GM19193 (cell line): ENCODE data around the gene NIF3L1.

Experiments
- POLR2A ChIP-seq: IDR thresholded peaks from 4 replicates; pipeline ENCODE4 v1.6.1; 2011; ENCODE audit not compliant: insufficient read depth, insufficient read length; ENCODE audit errors: extremely low read depth

NIF3L1 gene

DNA sequence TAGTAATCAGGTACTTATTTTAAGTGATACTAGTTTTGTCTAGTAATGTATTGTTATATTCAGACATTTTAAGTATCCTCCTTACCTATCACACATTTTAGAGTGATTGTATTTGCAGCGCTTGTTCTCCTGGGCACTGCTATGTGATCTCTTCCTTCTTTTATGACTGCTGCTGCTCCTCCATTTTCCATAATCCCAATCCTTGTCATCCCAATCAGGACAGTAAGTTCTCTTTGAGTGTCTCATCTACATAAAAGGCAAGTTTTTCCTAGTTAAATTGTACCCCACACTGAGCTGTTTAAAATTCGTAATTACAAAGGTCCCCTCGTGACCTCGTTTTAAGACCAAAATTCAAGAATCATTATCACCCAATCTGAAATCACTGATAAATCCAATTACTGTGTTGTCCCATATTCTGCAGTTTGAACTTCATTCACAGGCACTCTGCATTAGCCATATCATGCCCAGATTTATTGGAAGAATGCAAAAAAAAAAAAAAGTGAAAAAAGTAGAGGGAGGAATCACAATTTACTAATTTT lies 27.5 kb upstream of the NIF3L1 start:
- TF ChIP-seq POLR2A = no peak

DNA sequence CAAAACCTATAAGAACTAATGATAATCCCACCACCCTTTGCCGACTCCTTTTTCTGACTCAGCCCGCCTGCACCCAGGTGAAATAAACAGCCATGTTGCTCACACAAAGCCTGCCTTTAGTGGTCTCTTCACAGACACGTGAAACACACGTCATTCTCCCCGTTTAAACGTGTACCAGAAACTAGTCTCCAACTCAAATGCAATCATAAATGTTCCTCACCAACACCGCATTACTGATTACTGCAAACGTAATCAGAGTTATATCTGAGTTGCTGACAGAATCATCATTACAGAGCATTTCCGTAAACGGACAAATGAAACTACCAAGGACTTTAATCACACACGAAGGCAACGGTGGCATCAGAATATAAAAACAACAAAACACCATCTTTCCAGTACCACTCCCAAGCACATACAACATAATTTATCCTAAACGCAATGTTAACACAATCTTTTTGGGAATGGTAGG lies 26.6 kb upstream of the NIF3L1 start:
- no peak for TF ChIP-seq POLR2A

- no peak for TF ChIP-seq POLR2A
Observed at GRCh38 chr2:200863782-200864175, 25.4 kb upstream of the NIF3L1 start.

GRCh38 chr2:200864176-200865034 lies 24.8 kb upstream of the NIF3L1 start, which contains the start of gene CLK1:
Gene CLK1, minus strand, starts transcription at chr2:200864658. Its CDS starts 2,796 bp downstream, at chr2:200861862.
- peak; percentile 99 for TF ChIP-seq POLR2A

- TF ChIP-seq POLR2A = no peak
Observed at GRCh38 chr2:200869014-200869413, 20.2 kb upstream of the NIF3L1 start.

GRCh38 chr2:200871151-200871550 lies 18.0 kb upstream of the NIF3L1 start:
- TF ChIP-seq POLR2A = no peak

DNA sequence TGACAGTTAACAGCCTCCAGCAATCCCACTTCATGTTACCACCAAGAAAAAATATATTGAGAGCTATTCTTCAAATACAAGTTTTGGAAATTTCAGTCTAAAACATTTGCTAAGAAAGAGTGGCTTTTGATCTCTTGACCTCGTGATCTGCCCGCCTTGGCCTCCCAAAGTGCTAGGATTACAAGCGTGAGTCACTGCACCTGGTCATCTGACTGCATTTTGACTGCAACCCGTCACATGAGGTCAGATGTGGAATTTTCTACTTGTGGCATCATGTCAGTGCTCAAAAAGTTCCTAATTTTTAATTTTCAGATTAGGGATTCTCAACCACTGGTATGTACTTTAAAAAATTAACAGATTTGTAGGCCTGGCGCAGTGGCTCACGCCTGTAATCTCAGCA lies 15.6 kb upstream of the NIF3L1 start:
- TF ChIP-seq POLR2A = no peak

GRCh38 chr2:200877443-200877842 lies 11.7 kb upstream of the NIF3L1 start:
- no peak for TF ChIP-seq POLR2A

DNA sequence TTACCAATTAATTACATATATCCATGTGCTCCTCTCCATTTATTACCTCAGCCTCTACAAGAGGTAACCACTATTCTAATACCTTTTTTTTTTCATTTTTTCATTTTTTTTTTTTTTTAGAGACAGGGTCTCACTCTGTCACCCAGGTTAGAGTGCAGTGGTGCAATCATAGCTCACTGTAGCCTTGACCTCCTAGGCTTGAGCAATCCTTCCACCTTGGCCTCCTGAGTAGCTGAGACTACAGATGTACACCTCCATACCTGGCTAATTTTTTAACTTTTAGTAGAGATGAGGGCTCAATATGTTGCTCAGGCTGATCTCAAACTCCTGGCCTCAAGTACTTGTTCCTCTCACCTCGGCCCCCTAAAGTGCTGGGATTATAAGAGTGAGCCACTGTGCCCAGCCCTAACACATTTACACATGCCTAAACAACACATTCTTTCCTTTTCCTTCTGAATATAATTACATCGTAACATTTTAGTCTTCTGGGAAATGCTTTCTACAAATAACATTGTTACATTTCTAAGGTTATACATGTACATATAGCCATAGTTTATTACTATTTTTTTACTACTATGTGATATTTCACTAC lies 10.8 kb upstream of the NIF3L1 start:
- TF ChIP-seq POLR2A = no peak

- TF ChIP-seq POLR2A = no peak
Observed at GRCh38 chr2:200899482-200899881, 10.3 kb downstream of the NIF3L1 start.

GRCh38 chr2:200901459-200902072 lies 12.4 kb downstream of the NIF3L1 start:
- no peak for TF ChIP-seq POLR2A

DNA sequence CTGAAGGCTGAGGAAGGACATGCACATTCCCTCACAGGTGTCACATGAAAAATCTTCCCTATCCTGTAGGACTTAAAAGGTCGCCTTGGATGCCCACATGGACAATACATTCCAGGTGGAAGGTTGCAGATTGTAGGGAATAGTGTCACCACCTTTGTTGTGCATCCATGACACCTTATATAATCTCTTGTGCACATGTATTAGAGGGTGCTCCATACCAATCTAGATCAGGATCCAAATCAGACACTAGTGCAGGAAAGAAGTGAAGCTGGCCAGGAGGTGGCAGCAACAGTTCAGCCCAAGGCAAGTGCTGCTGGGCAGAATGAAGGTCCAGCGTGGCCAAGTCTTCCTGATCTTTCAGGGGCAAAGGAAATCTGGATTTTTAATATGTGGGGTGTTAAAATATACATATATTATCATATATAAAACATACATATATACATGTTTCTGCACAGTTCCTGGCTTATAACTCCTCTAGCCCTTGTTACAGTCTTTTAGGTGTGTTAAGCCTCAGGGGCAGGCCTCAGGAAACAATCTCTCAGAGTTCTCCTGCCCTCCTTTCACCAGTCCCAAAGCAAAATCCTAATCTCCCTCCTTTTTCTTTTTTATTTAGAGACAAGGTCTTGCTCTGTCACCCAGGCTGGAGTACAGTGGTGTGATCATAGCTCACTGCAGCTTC lies 16.6 kb downstream of the NIF3L1 start:
- no peak for TF ChIP-seq POLR2A

- TF ChIP-seq POLR2A = no peak
Observed at GRCh38 chr2:200909958-200910357, 20.8 kb downstream of the NIF3L1 start.

DNA sequence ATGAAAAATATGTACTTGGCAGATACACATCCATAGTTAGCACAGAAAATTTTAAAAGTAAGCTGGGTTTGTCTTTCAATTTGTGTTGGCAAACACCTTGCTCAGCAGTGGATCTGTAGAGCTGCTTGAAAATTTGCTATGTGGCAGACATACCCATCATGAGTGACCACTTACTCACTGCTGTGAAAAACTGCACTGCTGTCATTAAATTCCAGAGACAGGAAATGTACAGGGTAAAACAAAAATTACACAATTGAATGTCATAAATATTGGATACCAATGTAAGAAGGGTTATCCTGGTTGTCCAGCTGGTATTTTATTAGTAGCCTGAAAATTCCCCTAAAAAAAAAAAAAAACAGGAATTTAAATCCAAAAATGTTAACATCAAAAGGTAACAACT lies 24.5 kb downstream of the NIF3L1 start:
- TF ChIP-seq POLR2A = no peak

DNA sequence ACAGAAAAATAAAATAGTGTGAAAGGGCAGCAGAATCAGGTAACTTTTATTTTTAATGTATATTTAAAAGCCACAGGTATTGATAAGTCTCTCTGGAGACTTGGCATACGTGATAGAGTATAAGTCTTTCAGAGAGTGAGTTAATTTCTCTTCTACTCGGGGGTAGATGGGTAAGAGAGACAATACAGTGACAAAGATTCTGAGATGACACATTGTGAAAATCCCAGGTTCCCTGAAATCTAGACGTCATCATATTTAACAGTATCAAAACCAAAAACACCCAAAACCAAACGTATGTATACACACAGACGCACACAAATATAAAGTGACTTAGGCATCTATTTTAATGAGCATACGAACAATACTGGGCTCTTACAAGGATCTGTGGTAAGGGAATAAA lies 33.3 kb downstream of the NIF3L1 start:
- TF ChIP-seq POLR2A = no peak
